H1 (cell line): ENCODE results near the gene PNMA1. TPM values are rescaled to one million over a fixed set of nuclear protein-coding genes. Genes with fewer than 3 reads are reported as not detected.

Experiments used
- CTCF ChIA-PET: fragments of 300-600 bp; sonication (Branson Sonifier 250); formaldehyde crosslinking; loops from one replicate; lab custom pipeline; 2021; ENCODE audit not compliant: partially characterized antibody; lab: Charles Lee
- POLR2A ChIA-PET: fragments of 300-600 bp; sonication (Branson Sonifier 250); formaldehyde crosslinking; loops from one replicate; lab custom pipeline; 2021; ENCODE audit warnings: inconsistent platforms; ENCODE audit not compliant: partially characterized antibody; lab: Charles Lee
- DNase-seq, 2 experiments: peaks; one replicate each; pipeline versions ENCODE4 v3.0.0 to v3.0.0-alpha.2; 2010 to 2022; ENCODE audit warnings: low spot score in 2 of 2, low read depth in 1 of 2, mixed read lengths in 1 of 2
- FAIRE-seq: peaks from 2 replicates; lab custom pipeline; 2011; peaks lifted over from hg19 to GRCh38; lab: Jason Lieb, UNC
- H2AFZ ChIP-seq: 2 replicates; pipeline ENCODE4 v1.8.1; 2012; ENCODE audit warnings: low read length, inconsistent platforms
- H2AK5ac ChIP-seq: 2 replicates; pipeline ENCODE4 v1.6.1; 2013; ENCODE audit warnings: low read depth, low read length
- H2BK120ac ChIP-seq: replicated peaks from 2 replicates; pipeline ENCODE3; 2013; ENCODE audit warnings: low read depth, low read length, inconsistent platforms
- H2BK12ac ChIP-seq: 2 replicates; pipeline ENCODE4 v1.6.1; 2013; ENCODE audit warnings: low read depth, low read length
- H2BK15ac ChIP-seq: 2 replicates; pipeline ENCODE4 v1.6.1; 2013; ENCODE audit warnings: low read length
- H2BK20ac ChIP-seq: 2 replicates; pipeline ENCODE4 v1.6.1; 2013; ENCODE audit warnings: low read length
- H2BK5ac ChIP-seq: 2 replicates; pipeline ENCODE4 v1.6.1; 2013; ENCODE audit warnings: low read depth, low read length
- H3K14ac ChIP-seq: 2 replicates; pipeline ENCODE4 v1.6.1; 2013; ENCODE audit warnings: inconsistent platforms; ENCODE audit not compliant: insufficient read length
- H3K18ac ChIP-seq: 2 replicates; pipeline ENCODE4 v1.6.1; 2013; ENCODE audit warnings: low read length; ENCODE audit errors: extremely low read depth
- H3K23ac ChIP-seq: 2 replicates; pipeline ENCODE4 v1.6.1; 2013; ENCODE audit warnings: inconsistent platforms; ENCODE audit not compliant: insufficient read length
- H3K23me2 ChIP-seq: 2 replicates; pipeline ENCODE4 v1.6.1; 2013; ENCODE audit warnings: low read depth, low read length
- H3K27ac ChIP-seq: 2 replicates; pipeline ENCODE4 v1.6.1; 2011; ENCODE audit warnings: low read depth, low read length, inconsistent platforms
- H3K27me3 ChIP-seq, 4 experiments: replicated peaks in 1 of 4; 1 replicate in 1 of 4; 2 replicates in 3 of 4; pipeline versions ENCODE4 v1.6.1 to v1.8.1; 2011 to 2013; ENCODE audit warnings: low read length in 3 of 4, mild to moderate bottlenecking in 3 of 4, inconsistent platforms in 2 of 4, mixed read lengths in 2 of 4, moderate library complexity in 1 of 4; ENCODE audit not compliant: control insufficient read depth in 3 of 4, insufficient read depth in 3 of 4; ENCODE audit errors: extremely low read depth in 1 of 4
- H3K36me3 ChIP-seq, 4 experiments: 2 replicates each; pipeline versions ENCODE4 v1.6.1 to v1.8.1; 2011 to 2013; ENCODE audit warnings: mild to moderate bottlenecking in 4 of 4, low read length in 3 of 4, moderate library complexity in 2 of 4, control low read depth in 1 of 4, inconsistent platforms in 1 of 4; ENCODE audit not compliant: insufficient read depth in 4 of 4, control insufficient read depth in 2 of 4
- H3K4ac ChIP-seq: replicated peaks from 2 replicates; pipeline ENCODE3; 2013; ENCODE audit warnings: low read length, low read depth, mixed read lengths, inconsistent platforms; ENCODE audit not compliant: insufficient read length
- H3K4me1 ChIP-seq, 4 experiments: replicated peaks in 1 of 4; 1 replicate in 1 of 4; 2 replicates in 3 of 4; pipeline versions ENCODE4 v1.6.1 to v1.8.1; 2011 to 2013; ENCODE audit warnings: low read length in 3 of 4, inconsistent platforms in 2 of 4, mixed read lengths in 1 of 4; ENCODE audit not compliant: insufficient read depth in 4 of 4, control insufficient read depth in 3 of 4
- H3K4me2 ChIP-seq, 2 experiments: 2 replicates each; pipeline versions ENCODE4 v1.6.1 to v1.8.1; 2011 to 2013; ENCODE audit warnings: low read depth in 2 of 2, low read length in 2 of 2, control low read depth in 1 of 2, inconsistent platforms in 1 of 2, mild to moderate bottlenecking in 1 of 2; ENCODE audit not compliant: insufficient read depth in 1 of 2
- H3K4me3 ChIP-seq, 4 experiments: fragments of 200-600, 300-600 bp in 1 of 4; sonication (generic), shearing (Covaris generic), sonication (Bioruptor Twin) in 1 of 4; 2 replicates each; pipeline versions ENCODE4 v1.5.1 to v1.8.1; 2011 to 2016; ENCODE audit warnings: low read length in 4 of 4, low read depth in 3 of 4, control low read depth in 2 of 4, inconsistent platforms in 2 of 4, mild to moderate bottlenecking in 2 of 4, mixed read lengths in 1 of 4, moderate library complexity in 1 of 4; ENCODE audit not compliant: insufficient read depth in 2 of 4; ENCODE audit errors: extremely low read depth in 1 of 4
- H3K56ac ChIP-seq: replicated peaks from 2 replicates; pipeline ENCODE3; 2013; ENCODE audit warnings: low read depth, mild to moderate bottlenecking, mixed read lengths, low read length, inconsistent platforms; ENCODE audit not compliant: insufficient read length
- H3K79me1 ChIP-seq: 2 replicates; pipeline ENCODE4 v1.6.1; 2013; ENCODE audit warnings: low read depth, low read length, control low read depth
- H3K79me2 ChIP-seq, 2 experiments: 2 replicates each; pipeline versions ENCODE4 v1.6.1 to v1.8.1; 2012 to 2013; ENCODE audit warnings: low read length in 2 of 2, mild to moderate bottlenecking in 2 of 2, inconsistent platforms in 1 of 2; ENCODE audit not compliant: insufficient read depth in 2 of 2, control insufficient read depth in 1 of 2
- H3K9ac ChIP-seq, 4 experiments: replicated peaks in 1 of 4; 1 replicate in 1 of 4; 2 replicates in 3 of 4; pipeline versions ENCODE4 v1.6.1 to v1.8.1; 2011 to 2013; ENCODE audit warnings: low read depth in 3 of 4, low read length in 3 of 4, control low read depth in 2 of 4, mild to moderate bottlenecking in 2 of 4, moderate library complexity in 2 of 4, inconsistent platforms in 1 of 4; ENCODE audit errors: extremely low read depth in 1 of 4
- H3K9me3 ChIP-seq, 2 experiments: 2 replicates each; pipeline versions ENCODE4 v1.6.1 to v1.8.1; 2012 to 2013; ENCODE audit warnings: mild to moderate bottlenecking in 2 of 2, moderate library complexity in 2 of 2, control low read depth in 1 of 2, inconsistent platforms in 1 of 2, low read depth in 1 of 2, low read length in 1 of 2, mixed read lengths in 1 of 2; ENCODE audit not compliant: insufficient read depth in 2 of 2
- H4K20me1 ChIP-seq, 2 experiments: replicated peaks in 1 of 2; 2 replicates each; pipeline versions ENCODE3 to v1.8.1; 2011 to 2013; ENCODE audit warnings: inconsistent platforms in 2 of 2, low read length in 2 of 2, mild to moderate bottlenecking in 1 of 2; ENCODE audit not compliant: insufficient read depth in 2 of 2, control insufficient read depth in 1 of 2
- H4K5ac ChIP-seq: 2 replicates; pipeline ENCODE4 v1.6.1; 2013; ENCODE audit warnings: low read length, low read depth, mixed read lengths, inconsistent platforms; ENCODE audit not compliant: insufficient read length
- H4K8ac ChIP-seq: 2 replicates; pipeline ENCODE4 v1.8.0; 2013; ENCODE audit warnings: mild to moderate bottlenecking, moderate library complexity, low read length, inconsistent platforms; ENCODE audit not compliant: insufficient read depth; ENCODE audit errors: extremely low read depth
- H4K91ac ChIP-seq: replicated peaks from 2 replicates; pipeline ENCODE3; 2013; ENCODE audit warnings: low read length, mixed read lengths, inconsistent platforms; ENCODE audit not compliant: insufficient read length
- ASH2L ChIP-seq: fragments of 200-600, 300-600 bp; sonication (generic); IDR thresholded peaks from one replicate; pipeline ENCODE4 v1.7.1; 2017; ENCODE audit warnings: low read length
- BCL11A ChIP-seq, 2 experiments: IDR thresholded peaks; one replicate each; pipeline ENCODE4 v1.6.1; 2011; ENCODE audit warnings: low read depth in 2 of 2, low read length in 2 of 2, mild to moderate bottlenecking in 2 of 2
- CBX5 ChIP-seq: fragments of 300-800, 300-1000 bp; sonication (generic); IDR thresholded peaks from 2 replicates; pipeline ENCODE4 v1.7.1; 2016; ENCODE audit warnings: antibody characterized with exemption, low read length, low read depth
- FOSL1 ChIP-seq: IDR thresholded peaks from 2 replicates; pipeline ENCODE4 v1.6.1; 2011; ENCODE audit warnings: mild to moderate bottlenecking, low read depth, low read length, moderate library complexity; ENCODE audit not compliant: insufficient read depth
- KDM5A ChIP-seq: fragments of 200-600 bp; IDR thresholded peaks from 2 replicates; pipeline ENCODE4 v1.7.1; 2012; ENCODE audit warnings: mild to moderate bottlenecking, low read length, inconsistent platforms, mixed read lengths
- PHF8 ChIP-seq: fragments of 200-600 bp; sonication (generic); conservative IDR thresholded peaks from 2 replicates; pipeline ENCODE4 v1.7.1; 2012; ENCODE audit warnings: low read depth, mild to moderate bottlenecking, inconsistent platforms, low read length, moderate library complexity
- SIRT6 ChIP-seq: IDR thresholded peaks from one replicate; pipeline ENCODE4 v1.7.1; 2012; ENCODE audit warnings: low read length, inconsistent platforms
- ZNF274 ChIP-seq: IDR thresholded peaks from 2 replicates; pipeline ENCODE4 v1.7.0; 2012; ENCODE audit warnings: low read length, borderline replicate concordance; ENCODE audit errors: extremely low read depth
- WGBS, 2 experiments: shearing (Covaris generic) in 1 of 2; methylation state at CpG; one replicate each; pipeline versions ENCODE4 v1.1.6 to v1.1.7; 2013 to 2015; ENCODE audit warnings: low lambda C conversion rate in 2 of 2, mixed read lengths in 2 of 2, inconsistent platforms in 1 of 2, low coverage in 1 of 2, missing lambda C conversion rate in 1 of 2; ENCODE audit not compliant: insufficient replicate concordance in 2 of 2, insufficient coverage in 1 of 2, insufficient read length in 1 of 2; ENCODE audit errors: extremely low coverage in 1 of 2, missing lambda C conversion rate in 1 of 2; 5-methylcytosine and 5-hydroxymethylcytosine counted together
- polyA plus RNA-seq, 7 experiments: library from polyadenylated mRNA; depleted of rRNA in 3 of 7; stranded (reverse) in 5 of 7; unstranded in 2 of 7; fragments of >200 nt in 5 of 7; fragments of 200-250 nt in 2 of 7; gene quantifications; 1 replicate in 5 of 7; 2 replicates in 1 of 7; 4 replicates in 1 of 7; pipeline versions ENCODE4 v1.2.1 to v1.2.3, GENCODE V29; 2011 to 2013; ENCODE audit warnings: missing spikeins in 2 of 7, mixed read lengths in 2 of 7
- total RNA-seq: library from RNA; stranded (reverse); fragmentation: NEBNext Ultra II Directional; extraction: Animal tissue kit (Norgen Biotek cat#: 25700); gene quantifications from 2 replicates; pipeline ENCODE4 v1.2.1, GENCODE V29; 2021

Gene PNMA1
- total and polyA plus RNA-seq, 2 of the 8 experiments (the other 6 are each of a cell fraction or from before 2014, with no cell fraction given): 15.8 to 52.7 TPM

GRCh38 chr14:73729556-73730265, 15.5 kb upstream of the PNMA1 start:
- H2BK5ac ChIP-seq: no peak overlapping the region
- H4K91ac ChIP-seq: no peak overlapping the region
- no peak overlapping the region for H2BK120ac ChIP-seq
- no peaks in the 10 kb centered on the region for H3K9me3 ChIP-seq
- H2BK12ac ChIP-seq: no peak overlapping the region; the same call in 1 of the 2 replicates
- no peaks in the 10 kb centered on the region for H3K27me3 ChIP-seq
- no peaks in the 10 kb centered on the region for H3K79me1 ChIP-seq
- H3K27ac ChIP-seq: no peak overlapping the region
- H3K4ac ChIP-seq: no peak overlapping the region
- H3K18ac ChIP-seq: no peak overlapping the region
- no peak overlapping the region for H3K23ac ChIP-seq
- ChIA-PET CTCF (interaction anchor here (0.7 to 13.7 kb wide), 32 partner anchors 10 to 207 kb away, joined by 3 to 179 read pairs (median 5); partner anchors contain the start of gene PTGR2), POLR2A (interaction anchor here (0.6 to 2.7 kb wide), 7 partner anchors 12 to 122 kb away, joined by 3 to 12 read pairs (median 3); partner anchors contain the start of genes PNMA1 and PTGR2)
- FAIRE-seq (no peak), DNase-seq (no peak)
- H2BK20ac ChIP-seq: no peak overlapping the region
- H2AFZ ChIP-seq: no peak overlapping the region
- H3K36me3 ChIP-seq: peaks cover 0 to 4% (median 0%) of the 10 kb centered on the region in 4 experiments; a peak in 2 of 8 replicates
- no peak overlapping the region for H2BK15ac ChIP-seq
- no peak overlapping the region for H3K4me2 ChIP-seq
- H3K79me2 ChIP-seq: no peaks in the 10 kb centered on the region
- no peak overlapping the region for H3K9ac ChIP-seq
- no peak overlapping the region for H3K56ac ChIP-seq
- no peak overlapping the region; the same call in 1 of the 2 replicates for H4K8ac ChIP-seq
- H2AK5ac ChIP-seq: no peak overlapping the region
- TF ChIP-seq CBX5 (no peak), SIRT6 (no peak), BCL11A (IDR thresholded peaks at IDR 0.05; ENCODE audit: low read depth in 2 of 2, low read length in 2 of 2) (no peak), PHF8 (no peak), KDM5A (no peak), FOSL1 (no peak), ZNF274 (no peak), ASH2L (no peak)
- H3K14ac ChIP-seq: no peak overlapping the region
- H4K5ac ChIP-seq: no peak overlapping the region
- WGBS, 2 experiments: 87% methylated on average over 23 of the region's 23 CpGs; no CpG with 5 or more reads in 1 of the 2 experiments
- H3K4me1 ChIP-seq: peaks cover 0 to 6% (median 3%) of the 10 kb centered on the region in 4 experiments; a peak in 4 of 7 replicates
- no peak overlapping the region for H3K4me3 ChIP-seq
- H4K20me1 ChIP-seq: no peaks in the 10 kb centered on the region
- H3K23me2 ChIP-seq: no peaks in the 10 kb centered on the region
